ENCODE data around the gene CXCL3. TPM values are rescaled to one million over a fixed set of nuclear protein-coding genes. Genes with fewer than 3 reads are reported as not detected.

CXCL3 gene
- total RNA-seq, 1 donor from 2014 or later, result 0.20 TPM

GRCh38 chr4:73990988-73991741, 47.3 kb downstream of the CXCL3 start:
- DNase-seq (ENCODE audit: low spot score), result no peak
- no peak for TF ChIP-seq CTCF (IDR thresholded peaks at IDR 0.05)
- Mint-ChIP-seq H3K9me3 (ENCODE audit: low read depth) (no peaks in the 10 kb centered on the region), H3K27ac (ENCODE audit: unreplicated experiment) (no peak overlapping the region), H3K4me3 (ENCODE audit: unreplicated experiment) (no peak overlapping the region), H3K36me3 (ENCODE audit: low read depth) (peaks cover 3% of the 10 kb centered on the region), H3K4me1 (ENCODE audit: low read depth) (no peaks in the 10 kb centered on the region), H3K27me3 (ENCODE audit: low read depth) (peaks cover 64% of the 10 kb centered on the region)

GRCh38 chr4:73989928-73990327, 48.6 kb downstream of the CXCL3 start:
- no peaks in the 10 kb centered on the region for H3K4me1 Mint-ChIP-seq (ENCODE audit: low read depth)
- H3K9me3 Mint-ChIP-seq (ENCODE audit: low read depth), result no peaks in the 10 kb centered on the region
- H3K4me3 Mint-ChIP-seq (ENCODE audit: unreplicated experiment), result no peak overlapping the region
- peaks cover 3% of the 10 kb centered on the region for H3K36me3 Mint-ChIP-seq (ENCODE audit: low read depth)
- DNase-seq (ENCODE audit: low spot score), result no peak
- H3K27me3 Mint-ChIP-seq (ENCODE audit: low read depth), result peaks cover 57% of the 10 kb centered on the region
- H3K27ac Mint-ChIP-seq (ENCODE audit: unreplicated experiment), result no peak overlapping the region
- no peak for TF ChIP-seq CTCF (IDR thresholded peaks at IDR 0.05)

- TF ChIP-seq CTCF (IDR thresholded peaks at IDR 0.05), result no peak
- Mint-ChIP-seq H3K27me3 (ENCODE audit: low read depth) (peaks cover 49% of the 10 kb centered on the region), H3K9me3 (ENCODE audit: low read depth) (no peaks in the 10 kb centered on the region), H3K36me3 (ENCODE audit: low read depth) (peaks cover 3% of the 10 kb centered on the region), H3K4me1 (ENCODE audit: low read depth) (no peaks in the 10 kb centered on the region), H3K27ac (ENCODE audit: unreplicated experiment) (no peak overlapping the region), H3K4me3 (ENCODE audit: unreplicated experiment) (no peak overlapping the region)
- DNase-seq (ENCODE audit: low spot score), result no peak
Measured at GRCh38 chr4:73989031-73989430, 49.5 kb downstream of the CXCL3 start.

GRCh38 chr4:73988061-73988460, 50.4 kb downstream of the CXCL3 start, which contains the start of gene PPBP:
Gene PPBP, minus strand, starts transcription at chr4:73988190. Its CDS starts 87 bp downstream, at chr4:73988103.
- no peak for DNase-seq (ENCODE audit: low spot score)
- no peak within 1 kb of the TSS for H3K27ac Mint-ChIP-seq (ENCODE audit: unreplicated experiment)
- H3K4me3 Mint-ChIP-seq (ENCODE audit: unreplicated experiment), result no peak within 1 kb of the TSS
- H3K36me3 Mint-ChIP-seq (ENCODE audit: low read depth), result peaks cover 3% of the 10 kb centered on the region
- H3K27me3 Mint-ChIP-seq (ENCODE audit: low read depth), result peaks cover 47% of the 10 kb centered on the region
- H3K9me3 Mint-ChIP-seq (ENCODE audit: low read depth), result no peaks in the 10 kb centered on the region
- no peaks in the 10 kb centered on the region for H3K4me1 Mint-ChIP-seq (ENCODE audit: low read depth)
- no peak for TF ChIP-seq CTCF (IDR thresholded peaks at IDR 0.05)

Other genes with a start within 250 kb of the CXCL3 start
- gene CXCL6, start 202.0 kb downstream of the CXCL3 start, total RNA-seq, result not detected in 3 replicates
- gene PF4V1, start 185.4 kb downstream of the CXCL3 start, total RNA-seq, result not detected in 3 replicates
- gene CXCL1, start 169.3 kb downstream of the CXCL3 start, total RNA-seq, result 0.72 to 1.0 TPM (median 0.74 TPM) in 3 replicates
- gene PF4, start 56.7 kb downstream of the CXCL3 start, total RNA-seq, result 1.5 to 2.5 TPM (median 1.9 TPM) in 3 replicates
- gene PPBP, start 50.5 kb downstream of the CXCL3 start, total RNA-seq, result not detected in 3 replicates
- gene CXCL5, start 40.0 kb downstream of the CXCL3 start, total RNA-seq, result 0.22 TPM in 1 of 3 replicates, not detected in the others
- 0.89 to 8.7 TPM (median 7.9 TPM) in 3 replicates for gene CXCL2, start 60.5 kb upstream of the CXCL3 start, total RNA-seq
- gene MTHFD2L, start 119.4 kb upstream of the CXCL3 start, total RNA-seq, result 6.6 to 10.6 TPM (median 7.4 TPM) in 3 replicates

Data from chondrocyte (in vitro differentiated cells).